H1 (cell line): Measurements from ENCODE around the gene RRM2. TPM values are rescaled to one million over a fixed set of nuclear protein-coding genes. Genes with fewer than 3 reads are reported as not detected.
A peak's percentile ranks its signal among the peaks of the same experiment; 100 is the strongest.

Source experiments
- CTCF ChIA-PET: fragments of 300-600 bp; sonication (Branson Sonifier 250); formaldehyde crosslinking; loops from one replicate; lab custom pipeline; 2021; ENCODE audit not compliant: partially characterized antibody; lab: Charles Lee
- POLR2A ChIA-PET: fragments of 300-600 bp; sonication (Branson Sonifier 250); formaldehyde crosslinking; loops from one replicate; lab custom pipeline; 2021; ENCODE audit warnings: inconsistent platforms; ENCODE audit not compliant: partially characterized antibody; lab: Charles Lee
- DNase-seq, 2 experiments: peaks; one replicate each; pipeline versions ENCODE4 v3.0.0 to v3.0.0-alpha.2; 2010 to 2022; ENCODE audit warnings: low spot score in 2 of 2, low read depth in 1 of 2, mixed read lengths in 1 of 2
- FAIRE-seq: peaks from 2 replicates; lab custom pipeline; 2011; peaks lifted over from hg19 to GRCh38; lab: Jason Lieb, UNC
- H2AFZ ChIP-seq: 2 replicates; pipeline ENCODE4 v1.8.1; 2012; ENCODE audit warnings: low read length, inconsistent platforms
- H2AK5ac ChIP-seq: 2 replicates; pipeline ENCODE4 v1.6.1; 2013; ENCODE audit warnings: low read depth, low read length
- H2BK120ac ChIP-seq: replicated peaks from 2 replicates; pipeline ENCODE3; 2013; ENCODE audit warnings: low read depth, low read length, inconsistent platforms
- H2BK12ac ChIP-seq: 2 replicates; pipeline ENCODE4 v1.6.1; 2013; ENCODE audit warnings: low read depth, low read length
- H2BK15ac ChIP-seq: 2 replicates; pipeline ENCODE4 v1.6.1; 2013; ENCODE audit warnings: low read length
- H2BK20ac ChIP-seq: 2 replicates; pipeline ENCODE4 v1.6.1; 2013; ENCODE audit warnings: low read length
- H2BK5ac ChIP-seq: 2 replicates; pipeline ENCODE4 v1.6.1; 2013; ENCODE audit warnings: low read depth, low read length
- H3K14ac ChIP-seq: 2 replicates; pipeline ENCODE4 v1.6.1; 2013; ENCODE audit warnings: inconsistent platforms; ENCODE audit not compliant: insufficient read length
- H3K18ac ChIP-seq: 2 replicates; pipeline ENCODE4 v1.6.1; 2013; ENCODE audit warnings: low read length; ENCODE audit errors: extremely low read depth
- H3K23ac ChIP-seq: 2 replicates; pipeline ENCODE4 v1.6.1; 2013; ENCODE audit warnings: inconsistent platforms; ENCODE audit not compliant: insufficient read length
- H3K23me2 ChIP-seq: 2 replicates; pipeline ENCODE4 v1.6.1; 2013; ENCODE audit warnings: low read depth, low read length
- H3K27ac ChIP-seq: 2 replicates; pipeline ENCODE4 v1.6.1; 2011; ENCODE audit warnings: low read depth, low read length, inconsistent platforms
- H3K27me3 ChIP-seq, 4 experiments: replicated peaks in 1 of 4; 1 replicate in 1 of 4; 2 replicates in 3 of 4; pipeline versions ENCODE4 v1.6.1 to v1.8.1; 2011 to 2013; ENCODE audit warnings: low read length in 3 of 4, mild to moderate bottlenecking in 3 of 4, inconsistent platforms in 2 of 4, mixed read lengths in 2 of 4, moderate library complexity in 1 of 4; ENCODE audit not compliant: control insufficient read depth in 3 of 4, insufficient read depth in 3 of 4; ENCODE audit errors: extremely low read depth in 1 of 4
- H3K36me3 ChIP-seq, 4 experiments: 2 replicates each; pipeline versions ENCODE4 v1.6.1 to v1.8.1; 2011 to 2013; ENCODE audit warnings: mild to moderate bottlenecking in 4 of 4, low read length in 3 of 4, moderate library complexity in 2 of 4, control low read depth in 1 of 4, inconsistent platforms in 1 of 4; ENCODE audit not compliant: insufficient read depth in 4 of 4, control insufficient read depth in 2 of 4
- H3K4ac ChIP-seq: replicated peaks from 2 replicates; pipeline ENCODE3; 2013; ENCODE audit warnings: low read length, low read depth, mixed read lengths, inconsistent platforms; ENCODE audit not compliant: insufficient read length
- H3K4me1 ChIP-seq, 4 experiments: replicated peaks in 1 of 4; 1 replicate in 1 of 4; 2 replicates in 3 of 4; pipeline versions ENCODE4 v1.6.1 to v1.8.1; 2011 to 2013; ENCODE audit warnings: low read length in 3 of 4, inconsistent platforms in 2 of 4, mixed read lengths in 1 of 4; ENCODE audit not compliant: insufficient read depth in 4 of 4, control insufficient read depth in 3 of 4
- H3K4me2 ChIP-seq, 2 experiments: 2 replicates each; pipeline versions ENCODE4 v1.6.1 to v1.8.1; 2011 to 2013; ENCODE audit warnings: low read depth in 2 of 2, low read length in 2 of 2, control low read depth in 1 of 2, inconsistent platforms in 1 of 2, mild to moderate bottlenecking in 1 of 2; ENCODE audit not compliant: insufficient read depth in 1 of 2
- H3K4me3 ChIP-seq, 4 experiments: fragments of 200-600, 300-600 bp in 1 of 4; sonication (generic), shearing (Covaris generic), sonication (Bioruptor Twin) in 1 of 4; 2 replicates each; pipeline versions ENCODE4 v1.5.1 to v1.8.1; 2011 to 2016; ENCODE audit warnings: low read length in 4 of 4, low read depth in 3 of 4, control low read depth in 2 of 4, inconsistent platforms in 2 of 4, mild to moderate bottlenecking in 2 of 4, mixed read lengths in 1 of 4, moderate library complexity in 1 of 4; ENCODE audit not compliant: insufficient read depth in 2 of 4; ENCODE audit errors: extremely low read depth in 1 of 4
- H3K56ac ChIP-seq: replicated peaks from 2 replicates; pipeline ENCODE3; 2013; ENCODE audit warnings: low read depth, mild to moderate bottlenecking, mixed read lengths, low read length, inconsistent platforms; ENCODE audit not compliant: insufficient read length
- H3K79me1 ChIP-seq: 2 replicates; pipeline ENCODE4 v1.6.1; 2013; ENCODE audit warnings: low read depth, low read length, control low read depth
- H3K79me2 ChIP-seq, 2 experiments: 2 replicates each; pipeline versions ENCODE4 v1.6.1 to v1.8.1; 2012 to 2013; ENCODE audit warnings: low read length in 2 of 2, mild to moderate bottlenecking in 2 of 2, inconsistent platforms in 1 of 2; ENCODE audit not compliant: insufficient read depth in 2 of 2, control insufficient read depth in 1 of 2
- H3K9ac ChIP-seq, 4 experiments: replicated peaks in 1 of 4; 1 replicate in 1 of 4; 2 replicates in 3 of 4; pipeline versions ENCODE4 v1.6.1 to v1.8.1; 2011 to 2013; ENCODE audit warnings: low read depth in 3 of 4, low read length in 3 of 4, control low read depth in 2 of 4, mild to moderate bottlenecking in 2 of 4, moderate library complexity in 2 of 4, inconsistent platforms in 1 of 4; ENCODE audit errors: extremely low read depth in 1 of 4
- H3K9me3 ChIP-seq, 2 experiments: 2 replicates each; pipeline versions ENCODE4 v1.6.1 to v1.8.1; 2012 to 2013; ENCODE audit warnings: mild to moderate bottlenecking in 2 of 2, moderate library complexity in 2 of 2, control low read depth in 1 of 2, inconsistent platforms in 1 of 2, low read depth in 1 of 2, low read length in 1 of 2, mixed read lengths in 1 of 2; ENCODE audit not compliant: insufficient read depth in 2 of 2
- H4K20me1 ChIP-seq, 2 experiments: replicated peaks in 1 of 2; 2 replicates each; pipeline versions ENCODE3 to v1.8.1; 2011 to 2013; ENCODE audit warnings: inconsistent platforms in 2 of 2, low read length in 2 of 2, mild to moderate bottlenecking in 1 of 2; ENCODE audit not compliant: insufficient read depth in 2 of 2, control insufficient read depth in 1 of 2
- H4K5ac ChIP-seq: 2 replicates; pipeline ENCODE4 v1.6.1; 2013; ENCODE audit warnings: low read length, low read depth, mixed read lengths, inconsistent platforms; ENCODE audit not compliant: insufficient read length
- H4K8ac ChIP-seq: 2 replicates; pipeline ENCODE4 v1.8.0; 2013; ENCODE audit warnings: mild to moderate bottlenecking, moderate library complexity, low read length, inconsistent platforms; ENCODE audit not compliant: insufficient read depth; ENCODE audit errors: extremely low read depth
- H4K91ac ChIP-seq: replicated peaks from 2 replicates; pipeline ENCODE3; 2013; ENCODE audit warnings: low read length, mixed read lengths, inconsistent platforms; ENCODE audit not compliant: insufficient read length
- BRCA1 ChIP-seq: IDR thresholded peaks from 2 replicates; pipeline ENCODE4 v1.6.1; 2012; ENCODE audit warnings: low read depth, low read length, improper control_type of control experiment
- CBX8 ChIP-seq: fragments of 300-800, 300-1000 bp; sonication (generic); IDR thresholded peaks from 2 replicates; pipeline ENCODE4 v1.7.1; 2016; ENCODE audit warnings: low read depth, low read length, borderline replicate concordance
- JUN ChIP-seq: IDR thresholded peaks from 2 replicates; pipeline ENCODE4 v1.6.1; 2011; ENCODE audit warnings: low read depth, mild to moderate bottlenecking, improper control_type of control experiment, low read length
- POLR2A ChIP-seq, 2 experiments: IDR thresholded peaks; 1 replicate in 1 of 2; 2 replicates in 1 of 2; pipeline ENCODE4 v1.6.1; 2011; ENCODE audit warnings: low read depth in 2 of 2, low read length in 2 of 2, mild to moderate bottlenecking in 2 of 2; ENCODE audit errors: control extremely low read depth in 1 of 2
- WGBS, 2 experiments: shearing (Covaris generic) in 1 of 2; methylation state at CpG; one replicate each; pipeline versions ENCODE4 v1.1.6 to v1.1.7; 2013 to 2015; ENCODE audit warnings: low lambda C conversion rate in 2 of 2, mixed read lengths in 2 of 2, inconsistent platforms in 1 of 2, low coverage in 1 of 2, missing lambda C conversion rate in 1 of 2; ENCODE audit not compliant: insufficient replicate concordance in 2 of 2, insufficient coverage in 1 of 2, insufficient read length in 1 of 2; ENCODE audit errors: extremely low coverage in 1 of 2, missing lambda C conversion rate in 1 of 2; 5-methylcytosine and 5-hydroxymethylcytosine counted together
- polyA plus RNA-seq, 7 experiments: library from polyadenylated mRNA; depleted of rRNA in 3 of 7; stranded (reverse) in 5 of 7; unstranded in 2 of 7; fragments of >200 nt in 5 of 7; fragments of 200-250 nt in 2 of 7; gene quantifications; 1 replicate in 5 of 7; 2 replicates in 1 of 7; 4 replicates in 1 of 7; pipeline versions ENCODE4 v1.2.1 to v1.2.3, GENCODE V29; 2011 to 2013; ENCODE audit warnings: missing spikeins in 2 of 7, mixed read lengths in 2 of 7
- total RNA-seq: library from RNA; stranded (reverse); fragmentation: NEBNext Ultra II Directional; extraction: Animal tissue kit (Norgen Biotek cat#: 25700); gene quantifications from 2 replicates; pipeline ENCODE4 v1.2.1, GENCODE V29; 2021

The RRM2 gene
- total and polyA plus RNA-seq, 2 of the 8 experiments (the other 6 are each of a cell fraction or from before 2014, with no cell fraction given), result 37.7 to 215 TPM

DNA sequence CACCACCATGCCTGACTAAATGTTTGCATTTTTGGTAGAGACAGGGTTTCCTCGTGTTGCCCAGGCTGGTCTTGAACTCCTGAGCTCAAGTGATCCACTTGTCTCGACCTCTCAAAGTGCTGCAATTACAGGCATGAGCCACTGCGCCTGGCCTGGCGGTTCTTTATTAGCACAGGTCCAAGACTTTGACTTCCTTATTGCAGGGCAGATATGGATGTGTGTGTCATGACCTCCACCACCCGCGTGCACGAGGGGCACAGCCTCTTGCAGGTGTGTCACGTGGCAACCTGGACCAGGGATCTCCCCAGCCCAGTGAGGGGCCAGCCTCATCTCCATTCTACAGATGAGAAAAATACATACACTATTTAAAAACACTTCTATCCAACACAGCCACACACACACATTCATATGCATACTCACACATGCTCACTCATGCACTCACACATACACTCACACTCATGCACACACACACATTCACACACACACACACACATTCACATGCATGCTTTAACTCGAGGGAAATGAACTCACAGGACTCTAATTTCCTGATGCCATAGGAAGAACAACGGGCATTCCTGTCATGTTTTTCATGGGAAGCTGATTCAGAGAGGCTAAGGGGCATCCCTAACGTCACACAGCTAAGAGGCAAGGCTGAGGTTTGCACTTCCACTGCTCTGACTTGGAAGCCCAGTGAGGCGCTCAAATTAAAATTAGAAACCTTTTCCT, 38.8 kb downstream of the RRM2 start:
- peaks cover 2 to 7% of the 10 kb centered on the region in 2 experiments for H4K20me1 ChIP-seq
- H3K4me1 ChIP-seq, result peaks cover 0 to 7% (median 0%) of the 10 kb centered on the region in 4 experiments; a peak in 1 of 7 replicates
- no peak overlapping the region for H2BK5ac ChIP-seq
- H4K5ac ChIP-seq, result no peak overlapping the region
- WGBS, 2 experiments, result 96% methylated on average over 12 of the region's 12 CpGs; no CpG with 5 or more reads in 1 of the 2 experiments
- H3K9me3 ChIP-seq, result no peaks in the 10 kb centered on the region
- TF ChIP-seq BRCA1 (no peak), CBX8 (no peak), POLR2A (IDR thresholded peaks at IDR 0.05; ENCODE audit: control extremely low read depth in 1 of 2, low read depth in 2 of 2, low read length in 2 of 2) (no peak), JUN (no peak)
- H3K18ac ChIP-seq, result no peak overlapping the region
- H4K91ac ChIP-seq, result no peak overlapping the region
- 0 out of 7 replicates have a peak overlapping the region, but pooled peaks of 1 of the 4 experiments have one; percentile 13 for H3K9ac ChIP-seq
- ChIA-PET POLR2A (interaction anchor here (0.6 to 2.5 kb wide), 3 partner anchors 10 to 26 kb away, joined by 3 to 6 read pairs (median 5); no protein-coding TSS in a partner anchor), CTCF (interaction anchor here (0.7 to 17.7 kb wide), 10 partner anchors 8 to 274 kb away, joined by 3 to 169 read pairs (median 4); no protein-coding TSS in a partner anchor)
- H2BK20ac ChIP-seq, result no peak overlapping the region
- H3K27me3 ChIP-seq, result no peaks in the 10 kb centered on the region
- no peak overlapping the region for H4K8ac ChIP-seq
- H2BK120ac ChIP-seq, result no peak overlapping the region
- no peak overlapping the region for H3K27ac ChIP-seq
- H3K23ac ChIP-seq, result no peak overlapping the region
- H2AFZ ChIP-seq, result no peak overlapping the region
- no peaks in the 10 kb centered on the region for H3K79me2 ChIP-seq
- FAIRE-seq (peak; percentile 28), DNase-seq (no peak)
- no peak overlapping the region for H2BK15ac ChIP-seq
- peaks cover 0 to 6% (median 0%) of the 10 kb centered on the region in 4 experiments; a peak in 2 of 8 replicates for H3K36me3 ChIP-seq
- H3K4me2 ChIP-seq, result no peak overlapping the region
- no peak overlapping the region for H3K56ac ChIP-seq
- no peak overlapping the region for H2AK5ac ChIP-seq
- no peak overlapping the region for H3K4me3 ChIP-seq
- H3K4ac ChIP-seq, result no peak overlapping the region
- no peak overlapping the region for H2BK12ac ChIP-seq
- no peak overlapping the region for H3K14ac ChIP-seq
- H3K23me2 ChIP-seq, result peaks cover 2% of the 10 kb centered on the region; the same call in 1 of the 2 replicates
- H3K79me1 ChIP-seq, result no peaks in the 10 kb centered on the region
